ENCODE measurements around the gene FAM111B. TPM values are rescaled to one million over a fixed set of nuclear protein-coding genes. Genes with fewer than 3 reads are reported as not detected.

Gene FAM111B
- total RNA-seq, 2 experiments from 2014 or later, result 32.3 to 38.9 TPM

GRCh38 chr11:59157433-59157832, 50.4 kb downstream of the FAM111B start:
- H3K27ac Mint-ChIP-seq, result no peak overlapping the region
- POLR2A ChIA-PET, result interaction anchor here (0.7 kb wide), 1 partner anchor 280 kb away, joined by 4 read pairs; no protein-coding TSS in a partner anchor

DNA sequence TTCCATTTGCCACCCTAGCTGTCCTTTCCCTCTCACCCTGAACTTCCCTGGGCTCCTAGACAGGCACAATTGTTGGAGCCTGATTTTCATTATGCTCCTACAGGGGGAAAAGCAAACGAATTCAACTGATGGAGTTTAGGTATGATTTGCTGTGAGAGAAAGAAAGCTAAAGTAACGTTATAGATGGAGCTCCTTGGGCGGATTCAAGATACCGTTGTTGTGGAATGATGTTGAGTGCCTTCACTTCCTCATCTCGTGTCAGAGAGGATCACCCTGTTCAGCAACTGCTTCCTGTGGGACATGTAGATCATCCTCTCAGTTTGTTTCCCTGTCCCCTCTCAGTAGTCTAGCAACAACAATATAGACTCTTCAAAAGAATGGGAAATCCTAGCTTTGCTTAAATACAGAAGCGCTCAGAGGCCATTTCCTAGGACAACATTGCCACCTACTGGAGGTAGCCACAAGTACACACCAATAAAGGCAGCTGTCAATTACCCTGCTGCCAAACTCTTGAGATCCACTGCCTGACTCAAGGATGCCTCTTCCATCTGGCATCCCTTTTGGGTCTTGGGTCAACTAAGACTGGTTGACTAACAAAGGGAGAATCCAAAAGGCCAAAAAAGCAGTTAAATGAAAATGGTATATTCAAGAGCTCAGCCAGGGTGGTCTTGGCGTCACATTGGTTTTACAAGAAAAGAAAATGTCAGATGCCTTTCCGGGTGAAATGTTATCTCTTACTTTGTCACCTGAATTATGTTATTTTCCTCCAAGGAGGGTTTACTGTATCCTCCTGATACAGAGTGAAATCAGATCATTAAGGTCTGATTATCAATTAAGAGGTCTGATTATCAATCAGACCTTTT, 51.4 kb downstream of the FAM111B start:
- Mint-ChIP-seq H3K4me3 (no peak overlapping the region), H3K9me3 (ENCODE audit: low read depth) (no peaks in the 10 kb centered on the region), H3K4me1 (peaks cover 6% of the 10 kb centered on the region), H3K36me3 (ENCODE audit: low read depth) (peaks cover 9% of the 10 kb centered on the region), H3K27ac (no peak overlapping the region), H3K27me3 (peaks cover 6% of the 10 kb centered on the region)
- ChIA-PET POLR2A (interaction anchor here (0.5 to 1.3 kb wide), 4 partner anchors 14 to 279 kb away, joined by 4 to 8 read pairs (median 4); partner anchors contain the start of gene FAM111A), CTCF (interaction anchor here (0.6 to 3.8 kb wide), 50 partner anchors 9 to 1540 kb away, joined by 3 to 130 read pairs (median 4); partner anchors contain the start of genes DTX4, FAM111A and FAM111B)
- intact Hi-C loops (cut with DNase I, micrococcal nuclease), result loop anchor here (1.0 to 5.0 kb wide), 5 partner anchors 16 to 201 kb away; partner anchors contain the start of gene FAM111A (in 2 of the 2)
- peak; percentile 74 for DNase-seq
- peak; percentile 98 for ATAC-seq

More at GRCh38 chr11:59157433-59157832, 50.4 kb downstream of the FAM111B start:
- H3K36me3 Mint-ChIP-seq (ENCODE audit: low read depth), result peaks cover 19% of the 10 kb centered on the region
- no peak for DNase-seq
- intact Hi-C loops (cut with DNase I, micrococcal nuclease), result loop anchor here in 1 of 2 experiments (5.0 kb wide), 1 partner anchor 200 kb away; no protein-coding TSS in a partner anchor
- H3K4me1 Mint-ChIP-seq, result peaks cover 16% of the 10 kb centered on the region
- ATAC-seq, result no peak
- no peaks in the 10 kb centered on the region for H3K9me3 Mint-ChIP-seq (ENCODE audit: low read depth)
- CTCF ChIA-PET, result interaction anchor here (0.6 to 3.8 kb wide), 26 partner anchors 8 to 590 kb away, joined by 3 to 130 read pairs (median 7); partner anchors contain the start of genes DTX4, FAM111A and FAM111B
- peaks cover 3% of the 10 kb centered on the region for H3K27me3 Mint-ChIP-seq
- H3K4me3 Mint-ChIP-seq, result no peak overlapping the region

GRCh38 chr11:59164028-59164427, 57.0 kb downstream of the FAM111B start:
- no peak overlapping the region for H3K27ac Mint-ChIP-seq
- DNase-seq (no peak), ATAC-seq (no peak)
- peaks cover 2% of the 10 kb centered on the region for H3K4me1 Mint-ChIP-seq
- no peak overlapping the region for H3K4me3 Mint-ChIP-seq
- CTCF ChIA-PET, result interaction anchor here (0.6 to 1.6 kb wide), 5 partner anchors 8 to 378 kb away, joined by 3 to 4 read pairs (median 3); partner anchors contain the start of genes DTX4 and FAM111A
- H3K27me3 Mint-ChIP-seq, result peaks cover 10% of the 10 kb centered on the region
- intact Hi-C loops (cut with DNase I, micrococcal nuclease), result no loop called here
- no peaks in the 10 kb centered on the region for H3K36me3 Mint-ChIP-seq (ENCODE audit: low read depth)
- POLR2A ChIA-PET, result interaction anchor here (0.7 kb wide), 1 partner anchor 1910 kb away, joined by 3 read pairs; no protein-coding TSS in a partner anchor
- H3K9me3 Mint-ChIP-seq (ENCODE audit: low read depth), result no peaks in the 10 kb centered on the region

DNA sequence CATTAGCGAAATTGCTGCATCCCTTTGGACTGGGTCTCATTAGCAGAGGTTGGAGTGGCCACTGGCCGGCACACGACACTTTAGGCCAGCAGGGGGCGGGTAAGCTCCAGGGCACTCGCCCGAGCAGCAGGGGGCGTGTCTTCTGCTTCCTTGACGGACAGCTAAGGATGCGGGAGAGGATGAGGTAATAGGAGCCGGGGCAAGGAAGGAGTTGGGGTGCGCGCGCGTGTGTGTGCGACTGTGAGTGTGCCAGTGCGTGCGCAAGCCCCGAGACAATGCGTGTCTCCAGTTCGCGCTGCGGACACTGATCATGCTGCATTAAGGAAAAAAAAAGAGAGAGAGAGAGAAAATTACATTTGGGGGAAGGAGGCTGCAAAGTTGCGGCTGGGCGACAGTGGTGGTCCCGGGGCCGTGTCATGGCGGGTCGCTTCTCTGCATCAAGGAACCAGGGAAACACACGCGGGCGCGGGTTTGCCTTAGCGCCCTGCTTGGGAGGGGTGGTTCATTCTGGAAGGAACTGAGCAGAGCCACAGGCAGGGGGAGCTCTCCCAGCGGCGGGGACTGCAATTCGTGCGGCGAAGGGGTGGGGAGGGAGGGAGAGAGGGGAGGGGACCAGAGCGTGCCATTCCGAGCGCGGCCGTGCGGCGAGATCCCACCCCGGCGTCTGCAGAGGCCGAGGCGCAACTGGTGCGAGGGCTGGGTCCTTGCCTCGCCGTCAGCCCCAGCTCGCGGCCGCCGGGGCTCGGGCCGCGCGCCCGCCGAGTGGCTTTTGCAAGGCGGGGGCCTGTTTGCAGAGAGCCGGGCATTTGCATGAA, 64.7 kb downstream of the FAM111B start, which contains the start of gene DTX4:
Gene DTX4, plus strand, starts transcription at position 625 of the 815 bp plus-strand sequence. CDS start 464 bp downstream, outside the sequence.
- H3K27me3 Mint-ChIP-seq, result peaks cover 14% of the 10 kb centered on the region
- H3K27ac Mint-ChIP-seq, result no peak within 1 kb of the TSS
- no peaks in the 10 kb centered on the region for H3K9me3 Mint-ChIP-seq (ENCODE audit: low read depth)
- ATAC-seq (peak; percentile 86), DNase-seq (peak; percentile 95)
- POLR2A ChIA-PET, result interaction anchor here (0.7 to 1.0 kb wide), 3 partner anchors 19 to 65 kb away, joined by 3 to 15 read pairs (median 5); no protein-coding TSS in a partner anchor
- H3K4me1 Mint-ChIP-seq, result peaks cover 17% of the 10 kb centered on the region
- intact Hi-C loops (cut with DNase I, micrococcal nuclease), result loop anchor here (1.0 to 5.0 kb wide), 8 partner anchors 15 to 631 kb away; no protein-coding TSS in a partner anchor
- CTCF ChIA-PET, result interaction anchor here (0.5 to 9.2 kb wide), 37 partner anchors 8 to 1047 kb away, joined by 3 to 115 read pairs (median 6); partner anchors contain the start of genes MRPL16 and OR5A2
- H3K4me3 Mint-ChIP-seq, result peak within 1 kb of the TSS; percentile 70
- no peaks in the 10 kb centered on the region for H3K36me3 Mint-ChIP-seq (ENCODE audit: low read depth)

- Mint-ChIP-seq H3K36me3 (ENCODE audit: low read depth) (no peaks in the 10 kb centered on the region), H3K4me3 (peak overlapping the region; percentile 70), H3K27me3 (peaks cover 12% of the 10 kb centered on the region), H3K9me3 (ENCODE audit: low read depth) (no peaks in the 10 kb centered on the region), H3K27ac (no peak overlapping the region), H3K4me1 (peaks cover 17% of the 10 kb centered on the region)
- ATAC-seq, result peak; percentile 18
- CTCF ChIA-PET, result interaction anchor here (0.5 to 9.2 kb wide), 28 partner anchors 8 to 1046 kb away, joined by 3 to 115 read pairs (median 6); partner anchors contain the start of genes MRPL16 and OR5A2
- intact Hi-C loops (cut with DNase I, micrococcal nuclease), result loop anchor here (1.0 to 5.0 kb wide), 3 partner anchors 14 to 510 kb away; no protein-coding TSS in a partner anchor
- POLR2A ChIA-PET, result interaction anchor here (0.7 to 1.0 kb wide), 3 partner anchors 18 to 66 kb away, joined by 3 to 15 read pairs (median 5); no protein-coding TSS in a partner anchor
- DNase-seq, result peak; percentile 30
Measured at GRCh38 chr11:59172345-59173079, 65.5 kb downstream of the FAM111B start.

GRCh38 chr11:59173080-59173963, 66.3 kb downstream of the FAM111B start:
- no peak for ATAC-seq
- CTCF ChIA-PET, result interaction anchor here (0.6 to 9.2 kb wide), 8 partner anchors 8 to 120 kb away, joined by 3 to 115 read pairs (median 12); no protein-coding TSS in a partner anchor

DNA sequence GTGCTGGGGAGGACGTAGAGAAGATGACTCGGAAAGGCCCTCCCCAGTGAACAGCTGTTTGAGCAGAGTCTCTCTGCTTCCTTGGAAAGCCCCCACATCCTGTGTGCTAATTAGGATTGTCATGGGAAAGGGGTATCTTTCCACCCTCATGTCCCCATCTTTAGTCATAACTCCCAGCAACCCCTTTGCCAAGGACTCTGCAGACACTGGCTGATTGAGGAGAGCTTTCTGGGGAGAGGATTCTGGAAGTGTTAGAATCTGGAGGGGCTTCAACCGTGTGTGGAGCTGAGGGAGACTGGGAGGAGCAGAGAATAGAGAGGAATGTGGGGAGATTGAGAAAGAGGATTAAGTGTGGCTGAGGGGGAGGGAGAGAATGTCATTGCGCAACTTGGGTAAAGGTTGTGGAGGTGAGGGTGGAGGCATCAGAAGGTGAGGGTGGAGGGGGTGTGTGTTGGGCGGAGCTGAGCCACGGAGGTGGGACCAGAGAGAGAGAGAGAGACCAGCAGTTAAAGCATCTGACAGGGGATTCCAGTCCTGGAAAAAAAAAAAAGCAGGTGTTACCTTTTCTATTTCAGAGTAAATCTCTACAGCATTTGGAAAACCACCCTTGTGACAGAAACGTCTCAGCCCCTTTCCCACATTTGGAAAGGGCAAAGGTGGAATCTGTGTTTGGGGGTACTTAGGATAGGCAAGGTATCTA, 67.1 kb downstream of the FAM111B start:
- no peak overlapping the region for H3K4me3 Mint-ChIP-seq
- POLR2A ChIA-PET, result no interaction called here
- CTCF ChIA-PET, result interaction anchor here (0.6 to 9.2 kb wide), 7 partner anchors 12 to 119 kb away, joined by 3 to 115 read pairs (median 4); no protein-coding TSS in a partner anchor

More at GRCh38 chr11:59173080-59173963, 66.3 kb downstream of the FAM111B start:
- H3K36me3 Mint-ChIP-seq (ENCODE audit: low read depth), result no peaks in the 10 kb centered on the region
- intact Hi-C loops (cut with DNase I, micrococcal nuclease), result loop anchor here in 1 of 2 experiments (2.0 to 5.0 kb wide), 2 partner anchors 387 to 509 kb away; no protein-coding TSS in a partner anchor
- peak; percentile 21 for DNase-seq
- no peaks in the 10 kb centered on the region for H3K9me3 Mint-ChIP-seq (ENCODE audit: low read depth)
- peak overlapping the region; percentile 70 for H3K4me3 Mint-ChIP-seq
- peaks cover 17% of the 10 kb centered on the region for H3K4me1 Mint-ChIP-seq
- POLR2A ChIA-PET, result no interaction called here
- peaks cover 12% of the 10 kb centered on the region for H3K27me3 Mint-ChIP-seq
- no peak overlapping the region for H3K27ac Mint-ChIP-seq

DNA sequence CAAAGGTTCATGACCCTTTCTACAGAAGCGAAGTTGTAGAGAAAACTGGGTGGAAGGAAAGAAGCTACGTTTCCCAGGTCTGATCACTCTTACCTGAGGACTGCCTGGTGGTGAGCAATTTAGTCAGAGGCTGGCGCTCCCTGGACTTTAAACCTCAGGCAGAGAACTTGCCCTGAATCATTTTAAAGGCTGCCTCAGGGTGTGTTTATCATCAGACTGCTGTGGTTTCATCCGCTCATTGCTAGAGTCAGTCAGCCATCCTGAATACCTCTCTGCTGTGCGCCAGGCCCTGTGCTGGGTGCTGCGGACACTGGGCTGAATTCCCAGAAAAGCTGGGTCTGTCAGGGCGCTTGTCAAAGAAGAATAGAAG, 67.6 kb downstream of the FAM111B start:
- ChIA-PET CTCF (interaction anchor here (0.7 to 9.2 kb wide), 6 partner anchors 11 to 255 kb away, joined by 3 to 115 read pairs (median 3); no protein-coding TSS in a partner anchor), POLR2A (no interaction called here)
- peak; percentile 41 for DNase-seq
- Mint-ChIP-seq H3K27me3 (peaks cover 12% of the 10 kb centered on the region), H3K4me3 (no peak overlapping the region), H3K36me3 (ENCODE audit: low read depth) (no peaks in the 10 kb centered on the region), H3K27ac (no peak overlapping the region), H3K9me3 (ENCODE audit: low read depth) (peaks cover 4% of the 10 kb centered on the region), H3K4me1 (peaks cover 17% of the 10 kb centered on the region)
- intact Hi-C loops (cut with DNase I, micrococcal nuclease), result loop anchor here in 1 of 2 experiments (5.0 kb wide), 1 partner anchor 508 kb away; no protein-coding TSS in a partner anchor
- peak; percentile 32 for ATAC-seq

More for the DNA sequence above, 67.1 kb downstream of the FAM111B start:
- peaks cover 12% of the 10 kb centered on the region for H3K27me3 Mint-ChIP-seq
- H3K27ac Mint-ChIP-seq, result no peak overlapping the region
- H3K36me3 Mint-ChIP-seq (ENCODE audit: low read depth), result no peaks in the 10 kb centered on the region
- no peak for DNase-seq
- intact Hi-C loops (cut with DNase I, micrococcal nuclease), result loop anchor here in 1 of 2 experiments (2.0 to 5.0 kb wide), 2 partner anchors 387 to 508 kb away; no protein-coding TSS in a partner anchor
- peaks cover 17% of the 10 kb centered on the region for H3K4me1 Mint-ChIP-seq
- no peak for ATAC-seq
- H3K9me3 Mint-ChIP-seq (ENCODE audit: low read depth), result no peaks in the 10 kb centered on the region
